Measurements from ENCODE around the gene FSTL1.
A peak's percentile ranks its signal among the peaks of the same experiment; 100 is the strongest.

The FSTL1 gene

DNA sequence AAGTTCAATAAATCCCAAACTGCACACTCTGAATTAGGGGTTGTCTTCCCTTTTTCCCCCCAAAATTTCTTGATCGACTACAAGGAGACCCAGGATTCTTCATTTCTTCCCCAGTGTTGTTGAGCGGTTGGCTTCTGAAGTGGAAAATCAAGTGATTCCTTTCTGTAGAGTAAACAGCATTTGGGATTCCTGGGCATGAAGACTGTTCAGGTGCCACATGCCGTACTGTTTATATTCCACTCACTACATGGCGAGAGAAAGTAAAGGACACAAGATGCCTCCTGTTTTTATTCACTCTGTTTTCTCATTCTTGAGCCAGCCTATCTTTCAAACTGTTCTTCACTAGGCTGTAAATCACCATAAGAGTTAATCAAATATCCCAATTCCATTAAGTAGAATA, 12.6 kb downstream of the FSTL1 start:
- TF ChIP-seq, protein P1, sequence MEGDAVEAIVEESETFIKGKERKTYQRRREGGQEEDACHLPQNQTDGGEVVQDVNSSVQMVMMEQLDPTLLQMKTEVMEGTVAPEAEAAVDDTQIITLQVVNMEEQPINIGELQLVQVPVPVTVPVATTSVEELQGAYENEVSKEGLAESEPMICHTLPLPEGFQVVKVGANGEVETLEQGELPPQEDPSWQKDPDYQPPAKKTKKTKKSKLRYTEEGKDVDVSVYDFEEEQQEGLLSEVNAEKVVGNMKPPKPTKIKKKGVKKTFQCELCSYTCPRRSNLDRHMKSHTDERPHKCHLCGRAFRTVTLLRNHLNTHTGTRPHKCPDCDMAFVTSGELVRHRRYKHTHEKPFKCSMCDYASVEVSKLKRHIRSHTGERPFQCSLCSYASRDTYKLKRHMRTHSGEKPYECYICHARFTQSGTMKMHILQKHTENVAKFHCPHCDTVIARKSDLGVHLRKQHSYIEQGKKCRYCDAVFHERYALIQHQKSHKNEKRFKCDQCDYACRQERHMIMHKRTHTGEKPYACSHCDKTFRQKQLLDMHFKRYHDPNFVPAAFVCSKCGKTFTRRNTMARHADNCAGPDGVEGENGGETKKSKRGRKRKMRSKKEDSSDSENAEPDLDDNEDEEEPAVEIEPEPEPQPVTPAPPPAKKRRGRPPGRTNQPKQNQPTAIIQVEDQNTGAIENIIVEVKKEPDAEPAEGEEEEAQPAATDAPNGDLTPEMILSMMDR (conservative IDR thresholded peaks at IDR 0.05), result no peak
- peak overlapping the region; percentile 96 for H3K27ac ChIP-seq

DNA sequence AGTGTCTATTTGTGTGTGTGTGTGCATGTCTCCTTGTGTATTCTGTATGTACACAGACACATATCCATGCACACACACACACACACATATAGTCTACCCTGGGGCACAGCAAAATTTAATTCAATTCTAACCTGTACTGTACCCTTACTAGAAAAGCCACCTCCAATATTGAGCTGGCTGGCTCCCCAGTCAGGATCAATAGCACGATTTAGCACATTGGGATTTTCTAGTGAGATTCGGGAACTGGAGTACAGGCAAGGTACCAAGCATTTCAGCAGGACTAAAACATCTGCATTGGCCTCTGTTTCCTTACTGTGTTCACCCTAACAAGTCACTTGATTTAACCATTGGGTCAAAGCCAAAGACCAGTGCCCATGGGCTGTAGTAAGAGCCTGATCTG, 13.2 kb downstream of the FSTL1 start:
- H3K27ac ChIP-seq, result peak overlapping the region; percentile 96
- TF ChIP-seq, protein P1 (conservative IDR thresholded peaks at IDR 0.05), result no peak

DNA sequence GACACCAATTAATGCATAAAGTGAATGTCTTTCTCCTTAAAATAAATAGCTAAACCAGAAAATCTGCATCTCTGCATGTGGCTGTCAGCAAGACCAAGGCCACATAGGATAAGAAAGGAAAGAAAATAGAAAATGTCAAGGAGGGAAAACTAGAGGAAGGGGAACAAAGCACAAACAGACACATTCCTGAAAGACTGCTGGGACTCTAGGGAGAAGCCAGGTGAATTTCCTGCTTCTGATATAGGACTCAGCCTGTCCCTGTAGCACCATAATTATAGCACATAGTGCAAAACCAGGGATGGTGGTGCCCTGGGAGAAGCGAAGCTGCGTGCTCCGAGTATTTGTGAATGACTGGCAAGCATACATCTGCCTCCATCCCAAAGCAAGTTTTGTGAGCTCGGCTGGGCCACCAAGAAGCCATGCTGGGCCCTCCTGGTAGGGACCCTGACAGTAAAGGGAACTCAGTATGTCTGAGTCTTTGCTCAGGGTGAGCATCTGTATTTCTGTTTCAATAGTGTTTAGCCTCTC, 14.2 kb downstream of the FSTL1 start:
- TF ChIP-seq, protein P1 (conservative IDR thresholded peaks at IDR 0.05), result no peak
- peak overlapping the region; percentile 18; the same call in 1 of the 2 replicates for H3K27ac ChIP-seq

DNA sequence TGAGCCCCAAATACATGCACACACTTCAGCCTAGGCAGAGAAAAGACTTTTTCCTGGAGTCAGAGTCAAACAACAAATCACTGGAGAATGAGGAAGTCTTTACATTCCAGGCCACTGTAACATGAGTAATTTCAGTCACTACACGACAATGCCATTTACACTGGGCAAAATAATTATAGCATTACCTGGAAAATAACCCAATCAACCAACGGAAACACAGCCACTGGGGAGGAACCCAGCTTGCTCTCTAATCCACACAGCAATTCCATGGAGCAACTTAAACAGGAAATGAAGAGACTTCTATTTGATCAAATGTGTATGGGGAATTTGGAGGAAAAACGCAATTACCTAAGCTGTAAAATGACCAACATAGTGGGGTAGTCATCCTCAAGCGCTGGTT, 15.2 kb downstream of the FSTL1 start:
- TF ChIP-seq, protein P1 (conservative IDR thresholded peaks at IDR 0.05), result no peak
- 0 out of 2 replicates have a peak overlapping the region, but pooled peaks have one; percentile 62 for H3K27ac ChIP-seq

DNA sequence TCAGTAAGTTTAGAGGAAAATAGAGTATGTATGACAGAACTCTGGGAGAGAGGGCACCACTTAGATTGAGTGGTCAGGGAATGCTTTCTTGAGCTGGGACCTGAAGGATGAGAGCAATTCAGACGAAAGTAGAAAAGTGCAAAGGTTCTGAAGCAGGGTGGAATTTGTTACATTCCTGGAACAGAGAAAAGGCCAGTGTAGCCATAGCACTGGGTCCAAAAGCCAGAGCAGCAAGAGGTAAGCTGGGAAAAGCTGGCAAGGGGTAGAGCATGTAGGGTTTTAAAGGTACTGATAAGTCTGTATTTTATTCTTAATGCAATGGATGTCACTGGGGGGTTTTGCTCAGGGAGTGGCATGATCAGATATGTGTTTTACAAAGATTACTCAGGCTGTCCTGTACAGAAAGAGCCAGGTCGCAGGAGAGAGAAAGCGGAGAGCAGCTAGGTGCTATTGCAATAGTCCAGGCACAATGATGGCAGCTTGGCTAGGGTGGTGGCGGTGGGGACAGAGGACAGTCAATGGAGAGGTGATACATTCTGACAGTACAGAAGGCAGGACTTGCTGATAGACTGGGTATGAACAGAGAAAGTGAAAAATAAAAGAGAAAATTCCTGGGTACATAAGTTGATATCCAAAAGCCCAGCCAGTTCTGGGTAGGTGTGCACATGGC, 17.0 kb downstream of the FSTL1 start:
- TF ChIP-seq, protein P1 (conservative IDR thresholded peaks at IDR 0.05), result no peak
- peak overlapping the region; percentile 62 for H3K27ac ChIP-seq

DNA sequence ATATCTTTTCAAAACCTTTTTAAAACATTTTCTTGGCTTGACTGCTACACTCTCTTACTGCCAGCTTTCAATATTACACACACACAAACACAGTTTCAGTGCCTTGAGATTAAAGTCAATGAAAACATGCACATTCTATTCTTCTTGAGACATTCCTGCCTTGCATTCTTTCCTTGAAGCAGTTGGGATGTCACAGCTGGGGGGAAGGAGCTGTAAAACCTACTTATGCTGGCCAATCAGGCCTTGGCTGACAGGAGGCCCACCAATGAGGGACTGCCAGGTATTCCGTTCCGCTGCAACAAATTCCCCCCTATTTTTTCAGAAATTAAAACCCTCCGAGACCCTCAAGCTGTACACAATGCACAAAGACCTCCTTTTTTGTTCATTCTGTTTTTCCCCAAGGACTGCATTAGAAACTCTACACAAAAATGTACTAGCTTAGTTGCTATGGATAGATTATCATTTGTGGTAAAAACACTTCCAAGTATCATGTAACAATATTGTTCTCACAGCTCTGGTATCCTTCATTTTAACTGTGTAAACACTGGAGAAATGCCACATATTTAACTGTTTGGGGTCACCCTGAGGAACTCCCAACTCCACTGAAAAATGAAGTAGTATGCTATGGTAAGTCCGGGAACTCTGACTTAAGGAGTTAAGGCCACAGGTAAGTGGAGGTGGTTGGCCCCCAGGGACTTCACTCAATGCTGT, 18.5 kb downstream of the FSTL1 start:
- H3K27ac ChIP-seq, result peak overlapping the region; percentile 62
- TF ChIP-seq, protein P1 (conservative IDR thresholded peaks at IDR 0.05), result no peak

DNA sequence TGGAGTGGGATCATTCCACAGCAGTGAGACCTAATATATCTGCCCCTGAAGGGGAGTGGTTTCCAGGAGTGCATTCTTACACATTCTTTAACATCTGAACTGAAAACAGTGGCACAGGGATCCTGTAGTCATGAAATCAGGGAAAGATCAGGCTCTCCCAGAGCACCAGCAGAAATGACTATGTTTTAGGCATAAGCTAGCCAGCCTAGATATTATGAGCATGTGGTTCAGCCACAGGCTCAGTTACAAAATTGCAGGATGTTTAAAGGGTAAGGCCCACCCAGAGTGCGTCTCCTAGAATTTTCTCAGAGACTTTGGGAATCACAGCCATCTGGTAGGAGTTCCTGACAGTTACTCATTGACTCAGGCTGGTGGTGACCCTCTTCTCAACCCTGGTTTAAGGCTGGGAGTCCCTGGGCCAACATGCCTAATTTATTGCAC, 20.9 kb downstream of the FSTL1 start:
- TF ChIP-seq, protein P1 (conservative IDR thresholded peaks at IDR 0.05), result no peak
- no peak overlapping the region for H3K27ac ChIP-seq
